OCI-LY7 (cell line): ENCODE results near the gene SMOC1. TPM values are rescaled to one million over a fixed set of nuclear protein-coding genes. Genes with fewer than 3 reads are reported as not detected.

Experiments
- BruUV-seq: library from RNA; stranded (reverse); fragments of 400-500 nt; replicated peaks from 2 replicates; lab custom pipeline; 2021; lab: Mats Ljungman, UMichigan
- CTCF ChIA-PET: fragments of 300-600 bp; sonication (Branson Sonifier 250); formaldehyde crosslinking; loops from one replicate; lab custom pipeline; 2022; ENCODE audit warnings: antibody characterized with exemption; ENCODE audit not compliant: unreplicated experiment; lab: Charles Lee
- POLR2A ChIA-PET: fragments of 300-600 bp; sonication (Branson Sonifier 250); formaldehyde crosslinking; loops from one replicate; lab custom pipeline; 2022; ENCODE audit warnings: antibody characterized with exemption; lab: Charles Lee
- DNase-seq: peaks from one replicate; pipeline ENCODE4 v3.0.0-alpha.2; 2015; ENCODE audit warnings: low spot score
- H2AFZ ChIP-seq: fragments of 200-600 bp; sonication (generic), shearing (Covaris generic); 2 replicates; pipeline ENCODE4 v1.6.1; 2014; ENCODE audit warnings: mild to moderate bottlenecking, antibody characterized with exemption, low read length, moderate library complexity
- H3K27ac ChIP-seq: fragments of 200-600 bp; sonication (generic); 2 replicates; pipeline ENCODE4 v1.5.1; 2014; ENCODE audit warnings: mixed run types, low read depth, mild to moderate bottlenecking, moderate library complexity, low read length, inconsistent platforms; ENCODE audit not compliant: poor library complexity, severe bottlenecking
- H3K36me3 ChIP-seq: fragments of 200-600 bp; sonication (generic); 2 replicates; pipeline ENCODE4 v1.6.1; 2014; ENCODE audit warnings: mild to moderate bottlenecking, antibody characterized with exemption, low read length, moderate library complexity, mixed read lengths; ENCODE audit not compliant: insufficient read depth
- H3K4me1 ChIP-seq: fragments of 200-600 bp; sonication (generic); 2 replicates; pipeline ENCODE4 v1.5.1; 2014; ENCODE audit warnings: mild to moderate bottlenecking, low read length; ENCODE audit not compliant: insufficient read depth, poor library complexity, severe bottlenecking
- H3K4me2 ChIP-seq: fragments of 200-600 bp; sonication (generic); 2 replicates; pipeline ENCODE4 v1.6.1; 2014; ENCODE audit warnings: mild to moderate bottlenecking, low read length
- H3K4me3 ChIP-seq: fragments of 200-600 bp; sonication (generic); 2 replicates; pipeline ENCODE4 v1.5.1; 2014; ENCODE audit warnings: mild to moderate bottlenecking, low read depth, low read length; ENCODE audit not compliant: poor library complexity, severe bottlenecking
- H3K79me2 ChIP-seq: fragments of 200-600 bp; sonication (generic); 2 replicates; pipeline ENCODE4 v1.6.1; 2016; ENCODE audit warnings: low read depth, mild to moderate bottlenecking, low read length, moderate library complexity, mixed read lengths; ENCODE audit not compliant: insufficient read depth
- H3K9me2 ChIP-seq: fragments of 200-600 bp; sonication (generic); 2 replicates; pipeline ENCODE4 v1.6.1; 2016; ENCODE audit warnings: mild to moderate bottlenecking, low read length, mixed read lengths; ENCODE audit not compliant: insufficient read depth
- H3K9me3 ChIP-seq: fragments of 200-600 bp; sonication (generic); 2 replicates; pipeline ENCODE4 v1.6.1; 2014; ENCODE audit warnings: mild to moderate bottlenecking, mixed run types, low read length, mixed read lengths
- H4K20me1 ChIP-seq: fragments of 200-600 bp; sonication (generic); 2 replicates; pipeline ENCODE4 v1.6.1; 2014; ENCODE audit warnings: mild to moderate bottlenecking, antibody characterized with exemption, low read length, moderate library complexity, mixed read lengths; ENCODE audit not compliant: insufficient read depth
- CTCF ChIP-seq: fragments of 200-600 bp; sonication (generic); conservative IDR thresholded peaks from 2 replicates; pipeline ENCODE4 v1.5.1; 2014; ENCODE audit warnings: mild to moderate bottlenecking, antibody characterized with exemption, low read length, moderate library complexity, mixed read lengths
- EZH2phosphoT487 ChIP-seq: fragments of 200-600 bp; sonication (generic); IDR thresholded peaks from 2 replicates; pipeline ENCODE4 v1.6.1; 2018; ENCODE audit warnings: low read depth, borderline replicate concordance, mild to moderate bottlenecking, mixed run types, antibody characterized with exemption, low read length, moderate library complexity, mixed read lengths
- intact Hi-C: fragments of 100-400 bp; cut with micrococcal nuclease; formaldehyde crosslinking; loops from one replicate; pipeline ENCODE4 v1.10.0; 2022; ENCODE audit not compliant: unreplicated experiment
- total RNA-seq, 2 experiments: library from RNA; depleted of rRNA in 1 of 2; stranded (reverse); fragments of >200 nt in 1 of 2; shearing (Covaris generic) in 1 of 2; gene quantifications; 2 replicates each; pipeline ENCODE4 v1.2.3, GENCODE V29; 2014 to 2022

The SMOC1 gene
- total RNA-seq, 2 experiments from 2014 or later = not detected

- Histone ChIP-seq H4K20me1 (no peaks in the 10 kb centered on the region), H3K79me2 (no peaks in the 10 kb centered on the region), H3K9me2 (no peaks in the 10 kb centered on the region), H2AFZ (no peak overlapping the region), H3K36me3 (no peaks in the 10 kb centered on the region), H3K4me2 (no peak overlapping the region), H3K4me1 (no peaks in the 10 kb centered on the region), H3K9me3 (no peaks in the 10 kb centered on the region), H3K27ac (no peak overlapping the region), H3K4me3 (no peak overlapping the region)
- TF ChIP-seq EZH2phosphoT487 (no peak), CTCF (no peak)
- DNase-seq = no peak
- POLR2A ChIA-PET = no interaction called here
- intact Hi-C loops = no loop called here
- BruUV-seq = no TSS peak
- CTCF ChIA-PET = no interaction called here
Observed at GRCh38 chr14:69882116-69882864, 3.1 kb downstream of the SMOC1 start.

GRCh38 chr14:69882915-69883314, 3.7 kb downstream of the SMOC1 start:
- no peak overlapping the region for H3K4me2 ChIP-seq
- H3K36me3 ChIP-seq = no peaks in the 10 kb centered on the region
- CTCF ChIA-PET = no interaction called here
- no TSS peak for BruUV-seq
- no peak overlapping the region for H3K4me3 ChIP-seq
- no peaks in the 10 kb centered on the region for H3K9me2 ChIP-seq
- no peaks in the 10 kb centered on the region for H3K4me1 ChIP-seq
- no peaks in the 10 kb centered on the region for H3K79me2 ChIP-seq
- no peaks in the 10 kb centered on the region for H4K20me1 ChIP-seq
- H3K27ac ChIP-seq = no peak overlapping the region
- intact Hi-C loops = no loop called here
- H2AFZ ChIP-seq = no peak overlapping the region
- no peak for TF ChIP-seq EZH2phosphoT487
- TF ChIP-seq CTCF = no peak
- no peaks in the 10 kb centered on the region for H3K9me3 ChIP-seq
- POLR2A ChIA-PET = no interaction called here
- DNase-seq = no peak
